PFSK-1 (cell line): Measurements from ENCODE around the gene METTL22.

ENCODE experiments used
- FOXP2 ChIP-seq: optimal IDR thresholded peaks from 2 replicates; pipeline ENCODE3; 2011; ENCODE audit warnings: borderline replicate concordance, control low read depth, inconsistent platforms; ENCODE audit not compliant: insufficient read depth; ENCODE audit errors: extremely low read length, extremely low read depth
- POLR2AphosphoS5 ChIP-seq: IDR thresholded peaks from 2 replicates; pipeline ENCODE4 v1.6.1; 2012; ENCODE audit warnings: low read depth, mild to moderate bottlenecking, control low read depth, low read length, moderate library complexity
- REST ChIP-seq, 2 experiments: IDR thresholded peaks; 2 replicates each; pipeline versions ENCODE4 v1.6.1 to v1.8.0; 2011 to 2012; ENCODE audit warnings: low read depth in 2 of 2, low read length in 2 of 2, control low read depth in 1 of 2, inconsistent platforms in 1 of 2, mild to moderate bottlenecking in 1 of 2, moderate library complexity in 1 of 2; ENCODE audit not compliant: insufficient read depth in 1 of 2
- SIN3A ChIP-seq: IDR thresholded peaks from 2 replicates; pipeline ENCODE4 v1.6.1; 2012; ENCODE audit warnings: mild to moderate bottlenecking, low read length, moderate library complexity, borderline replicate concordance; ENCODE audit not compliant: insufficient read depth
- TAF1 ChIP-seq: IDR thresholded peaks from 2 replicates; pipeline ENCODE4 v1.6.1; 2012; ENCODE audit warnings: low read length, control low read depth, borderline replicate concordance; ENCODE audit not compliant: insufficient read depth

The METTL22 gene

GRCh38 chr16:8686879-8687278, 65.4 kb downstream of the METTL22 start:
- no peak for TF ChIP-seq FOXP2
- TF ChIP-seq POLR2AphosphoS5 = no peak
- no peak for TF ChIP-seq SIN3A
- TF ChIP-seq REST (IDR thresholded peaks at IDR 0.05; ENCODE audit: insufficient read depth in 1 of 2, low read depth in 2 of 2, low read length in 2 of 2) = no peak
- TF ChIP-seq TAF1 = no peak

GRCh38 chr16:8689686-8690085, 68.2 kb downstream of the METTL22 start:
- TF ChIP-seq TAF1 (no peak), SIN3A (no peak), REST (IDR thresholded peaks at IDR 0.05; ENCODE audit: insufficient read depth in 1 of 2, low read depth in 2 of 2, low read length in 2 of 2) (no peak)

- TF ChIP-seq SIN3A = no peak
These were observed 70.2 kb downstream of the METTL22 start for GRCh38 chr16:8691728-8692127.

GRCh38 chr16:8694795-8695728, 73.6 kb downstream of the METTL22 start:
- TF ChIP-seq REST (IDR thresholded peaks at IDR 0.05; ENCODE audit: insufficient read depth in 1 of 2, low read depth in 2 of 2, low read length in 2 of 2) (no peak), TAF1 (no peak), SIN3A (no peak), POLR2AphosphoS5 (no peak), FOXP2 (no peak)

- no peak for TF ChIP-seq FOXP2
- TF ChIP-seq TAF1 = no peak
- TF ChIP-seq POLR2AphosphoS5 = no peak
- TF ChIP-seq SIN3A = no peak
- no peak for TF ChIP-seq REST (IDR thresholded peaks at IDR 0.05; ENCODE audit: insufficient read depth in 1 of 2, low read depth in 2 of 2, low read length in 2 of 2)
These were observed 75.4 kb downstream of the METTL22 start for GRCh38 chr16:8696880-8697279.
